ENCODE data around the gene CD44. TPM values are rescaled to one million over a fixed set of nuclear protein-coding genes. Genes with fewer than 3 reads are reported as not detected.
A peak's percentile ranks its signal among the peaks of the same experiment; 100 is the strongest.
"Not testable (repeated sequence)": the region's sequence is repeated elsewhere in the genome, so short reads cannot be mapped to it uniquely, and the experiment has no call there.

Gene CD44
- total RNA-seq, 1 donor from 2014 or later = 489 TPM

GRCh38 chr11:35105319-35106079 lies 33.5 kb upstream of the CD44 start:
- DNase-seq = no peak

GRCh38 chr11:35106595-35106994 lies 32.4 kb upstream of the CD44 start:
- Mint-ChIP-seq H3K4me1 (peaks cover 35% of the 10 kb centered on the region), H3K27me3 (peaks cover 3% of the 10 kb centered on the region), H3K9me3 (peaks cover 5% of the 10 kb centered on the region), H3K4me3 (no peak overlapping the region), H3K36me3 (ENCODE audit: low read depth) (no peaks in the 10 kb centered on the region), H3K27ac (peak overlapping the region; percentile 10)
- DNase-seq = peak; percentile 60
- intact Hi-C loops (cut with micrococcal nuclease) = no loop called here

More at GRCh38 chr11:35105319-35106079, 33.5 kb upstream of the CD44 start:
- Mint-ChIP-seq H3K27me3 (peaks cover 3% of the 10 kb centered on the region), H3K36me3 (ENCODE audit: low read depth) (no peaks in the 10 kb centered on the region), H3K4me1 (peaks cover 24% of the 10 kb centered on the region), H3K27ac (no peak overlapping the region), H3K9me3 (peaks cover 5% of the 10 kb centered on the region), H3K4me3 (no peak overlapping the region)
- intact Hi-C loops (cut with micrococcal nuclease) = no loop called here

DNA sequence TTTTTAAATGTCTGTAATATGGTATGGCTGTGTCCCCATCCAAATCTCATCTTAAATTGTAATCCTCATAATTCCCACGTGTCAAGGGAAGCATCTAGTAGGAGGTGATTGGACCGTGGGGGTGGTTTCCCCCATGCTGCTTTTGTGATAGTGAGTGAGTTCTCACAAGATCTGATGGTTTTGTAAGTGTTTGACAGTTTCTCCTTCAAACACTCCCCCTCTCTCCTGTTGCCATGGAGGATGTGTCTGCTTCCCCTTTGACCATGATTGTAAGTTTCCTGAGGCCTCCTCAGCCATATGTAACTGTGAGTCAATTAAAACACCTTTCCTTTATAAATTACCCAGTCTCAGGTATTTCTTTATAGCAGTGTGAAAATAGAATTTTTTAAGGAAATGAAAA lies 31.1 kb upstream of the CD44 start:
- peaks cover 7% of the 10 kb centered on the region for H3K27me3 Mint-ChIP-seq
- H3K9me3 Mint-ChIP-seq = peaks cover 5% of the 10 kb centered on the region
- H3K4me3 Mint-ChIP-seq = no peak overlapping the region
- H3K27ac Mint-ChIP-seq = no peak overlapping the region
- peaks cover 42% of the 10 kb centered on the region for H3K4me1 Mint-ChIP-seq
- no peaks in the 10 kb centered on the region for H3K36me3 Mint-ChIP-seq (ENCODE audit: low read depth)
- no peak for DNase-seq
- intact Hi-C loops (cut with micrococcal nuclease) = no loop called here

GRCh38 chr11:35108336-35108735 lies 30.6 kb upstream of the CD44 start:
- H3K9me3 Mint-ChIP-seq; intact Hi-C loops (cut with micrococcal nuclease); DNase-seq; H3K27me3 Mint-ChIP-seq; H3K36me3 Mint-ChIP-seq (ENCODE audit: low read depth); H3K27ac Mint-ChIP-seq; H3K4me3 Mint-ChIP-seq: not testable (repeated sequence)
- H3K4me1 Mint-ChIP-seq = peaks cover 42% of the 10 kb centered on the region

- peaks cover 5% of the 10 kb centered on the region for H3K9me3 Mint-ChIP-seq
- H3K4me1 Mint-ChIP-seq = peaks cover 42% of the 10 kb centered on the region
- no peaks in the 10 kb centered on the region for H3K36me3 Mint-ChIP-seq (ENCODE audit: low read depth)
- no peak overlapping the region for H3K27ac Mint-ChIP-seq
- H3K27me3 Mint-ChIP-seq = peaks cover 7% of the 10 kb centered on the region
- DNase-seq = no peak
- intact Hi-C loops (cut with micrococcal nuclease) = no loop called here
- no peak overlapping the region for H3K4me3 Mint-ChIP-seq
Measured at GRCh38 chr11:35109041-35109440, 29.9 kb upstream of the CD44 start.

DNA sequence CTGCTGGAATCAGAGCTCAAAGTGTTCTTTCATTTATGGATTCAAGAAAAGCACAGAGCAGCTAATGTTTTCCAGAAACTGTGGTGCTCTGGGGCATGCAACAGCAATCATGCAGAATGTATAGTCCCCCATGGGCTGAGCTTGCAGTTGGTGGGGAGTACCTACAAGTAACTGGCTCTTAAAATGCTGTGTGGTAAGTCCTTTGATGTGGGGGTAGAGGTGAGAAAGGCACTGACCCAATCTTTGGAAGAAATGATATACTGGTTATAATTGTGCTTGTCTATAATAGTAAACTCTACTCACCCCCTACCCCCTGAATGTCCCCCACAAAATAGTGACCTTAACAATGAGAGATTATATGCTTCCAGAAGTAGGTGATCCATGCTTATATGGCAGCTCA lies 29.1 kb upstream of the CD44 start:
- peaks cover 5% of the 10 kb centered on the region for H3K9me3 Mint-ChIP-seq
- no peak overlapping the region for H3K4me3 Mint-ChIP-seq
- peaks cover 42% of the 10 kb centered on the region for H3K4me1 Mint-ChIP-seq
- H3K36me3 Mint-ChIP-seq (ENCODE audit: low read depth) = no peaks in the 10 kb centered on the region
- intact Hi-C loops (cut with micrococcal nuclease) = no loop called here
- DNase-seq = no peak
- peaks cover 12% of the 10 kb centered on the region for H3K27me3 Mint-ChIP-seq
- H3K27ac Mint-ChIP-seq = no peak overlapping the region

DNA sequence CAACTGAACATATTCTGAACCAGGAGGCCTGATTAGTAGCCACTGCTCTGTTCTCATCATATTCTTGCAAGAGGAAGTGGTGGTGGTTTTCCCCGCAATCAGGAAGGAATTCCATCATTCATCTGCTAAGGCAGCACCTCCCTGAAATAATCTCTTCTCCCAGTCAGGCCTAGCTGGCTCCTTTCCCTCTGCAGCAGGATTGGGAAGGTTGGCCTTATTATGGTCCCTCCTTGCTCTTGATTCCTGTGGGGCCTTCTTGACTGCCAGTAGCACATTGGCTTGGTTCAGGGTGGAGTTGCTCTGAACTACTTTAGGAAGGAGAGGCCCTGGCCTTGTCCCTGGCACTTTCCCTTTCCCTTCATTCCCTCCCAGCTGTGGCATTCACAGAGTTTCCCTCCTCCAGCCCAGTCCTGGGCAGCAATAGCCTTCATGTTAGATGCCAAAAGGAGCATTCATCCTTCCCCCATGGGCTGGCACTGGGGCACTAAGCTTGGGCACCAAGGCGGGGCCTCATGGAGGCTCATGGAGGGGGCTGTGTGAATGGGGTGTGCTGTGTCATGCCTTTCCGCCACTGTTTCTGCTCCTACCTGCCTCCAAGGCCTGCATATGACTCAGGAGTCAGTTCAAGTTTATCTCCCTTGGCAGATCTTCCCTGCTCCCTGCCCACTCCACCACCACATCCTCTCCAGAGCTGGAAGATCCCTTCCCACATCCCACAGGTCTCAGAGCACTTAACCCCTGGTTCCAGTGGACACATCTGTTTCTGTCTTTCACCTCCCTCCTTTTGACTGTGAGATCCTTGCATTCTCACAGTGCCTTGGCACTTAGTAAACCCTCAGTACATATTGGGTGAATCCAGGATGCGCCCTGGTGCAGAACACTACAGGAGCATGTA lies 27.6 kb upstream of the CD44 start:
- peak overlapping the region; percentile 30 for H3K27ac Mint-ChIP-seq
- intact Hi-C loops (cut with micrococcal nuclease) = no loop called here
- peaks cover 14% of the 10 kb centered on the region for H3K27me3 Mint-ChIP-seq
- H3K4me1 Mint-ChIP-seq = peaks cover 35% of the 10 kb centered on the region
- H3K9me3 Mint-ChIP-seq = peaks cover 5% of the 10 kb centered on the region
- DNase-seq = no peak
- H3K36me3 Mint-ChIP-seq (ENCODE audit: low read depth) = no peaks in the 10 kb centered on the region
- peak overlapping the region; percentile 13 for H3K4me3 Mint-ChIP-seq

DNA sequence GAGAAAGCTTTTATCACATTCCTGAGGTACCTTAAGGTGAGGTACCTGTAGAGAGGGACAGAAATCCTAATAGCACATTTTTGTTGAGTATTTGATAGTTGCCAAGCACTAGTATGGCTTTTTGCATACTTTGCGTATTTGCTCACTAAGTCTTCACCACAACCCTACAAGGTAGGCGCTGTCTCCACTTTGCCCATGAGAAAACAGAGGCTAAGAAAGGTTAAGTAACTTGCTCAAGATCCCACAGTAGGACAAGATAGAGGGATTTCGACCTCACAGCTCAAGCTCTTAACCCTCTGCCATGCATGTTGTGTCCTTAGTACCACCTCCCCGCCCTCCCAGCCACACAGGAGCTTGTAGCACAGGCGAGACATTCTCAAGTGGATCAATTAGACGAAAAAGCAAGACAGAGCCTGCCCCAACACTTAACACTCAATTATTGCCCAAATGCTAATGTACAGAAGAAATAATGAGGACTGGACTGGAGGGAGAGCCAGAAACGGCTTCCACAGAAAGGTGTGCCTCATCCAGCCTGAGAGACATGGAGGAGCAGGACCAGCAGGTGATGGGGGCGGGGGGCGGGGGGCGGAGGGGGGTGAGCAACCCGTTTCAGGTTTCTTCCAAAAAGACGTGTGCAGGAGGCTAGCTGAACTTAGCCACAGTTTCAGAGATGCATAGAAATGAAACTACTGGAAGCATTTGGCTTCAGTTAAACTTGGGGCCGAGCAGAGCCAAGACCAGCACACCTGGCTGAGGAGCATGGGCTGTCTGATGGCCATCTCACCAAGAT lies 26.7 kb upstream of the CD44 start:
- peak overlapping the region; percentile 30 for H3K27ac Mint-ChIP-seq
- intact Hi-C loops (cut with micrococcal nuclease) = no loop called here
- no peaks in the 10 kb centered on the region for H3K36me3 Mint-ChIP-seq (ENCODE audit: low read depth)
- H3K9me3 Mint-ChIP-seq = peaks cover 5% of the 10 kb centered on the region
- peaks cover 14% of the 10 kb centered on the region for H3K27me3 Mint-ChIP-seq
- H3K4me1 Mint-ChIP-seq = peaks cover 28% of the 10 kb centered on the region
- DNase-seq = no peak
- no peak overlapping the region for H3K4me3 Mint-ChIP-seq

GRCh38 chr11:35112846-35113105 lies 26.2 kb upstream of the CD44 start:
- Mint-ChIP-seq H3K9me3 (peaks cover 5% of the 10 kb centered on the region), H3K36me3 (ENCODE audit: low read depth) (no peaks in the 10 kb centered on the region), H3K4me1 (peaks cover 25% of the 10 kb centered on the region), H3K4me3 (no peak overlapping the region), H3K27me3 (peaks cover 18% of the 10 kb centered on the region), H3K27ac (no peak overlapping the region)
- intact Hi-C loops (cut with micrococcal nuclease) = no loop called here
- no peak for DNase-seq

DNA sequence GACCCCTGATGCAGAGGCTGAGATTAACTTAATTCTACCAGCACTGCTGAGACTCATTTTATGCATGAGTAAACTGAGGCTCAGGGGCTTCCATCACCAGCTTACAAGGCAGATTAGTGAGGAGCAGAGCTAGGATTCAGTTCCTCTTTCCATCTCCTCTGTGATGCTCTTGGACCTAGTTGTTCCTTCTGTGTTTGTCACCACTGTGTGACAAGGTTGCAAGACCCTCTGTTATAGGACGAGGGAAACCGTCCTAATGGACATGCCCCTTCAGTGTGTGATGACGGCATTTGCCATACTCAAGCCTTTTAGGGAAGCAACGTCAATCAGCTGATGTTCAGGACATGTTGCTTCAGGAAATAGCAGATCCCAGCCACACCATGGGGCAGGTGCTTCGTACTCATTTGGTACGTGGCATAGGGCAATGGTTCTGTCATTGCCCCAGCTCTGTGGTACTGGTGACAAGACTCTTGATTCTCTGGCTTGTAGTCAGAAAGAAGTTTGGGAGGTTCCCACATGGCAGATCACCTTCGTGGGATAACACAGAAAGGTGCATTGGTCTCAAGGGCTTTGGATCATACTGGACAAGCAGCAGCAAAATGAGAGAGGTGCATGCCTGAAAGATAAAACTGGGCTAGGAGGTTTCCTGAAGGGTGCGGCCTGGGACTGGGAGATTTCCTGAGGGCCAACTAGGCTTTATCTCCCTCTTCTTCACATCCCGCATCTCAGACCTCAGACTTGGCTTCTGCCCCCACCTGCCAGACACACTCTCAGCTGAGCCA lies 23.9 kb upstream of the CD44 start:
- H3K4me1 Mint-ChIP-seq = peaks cover 25% of the 10 kb centered on the region
- H3K4me3 Mint-ChIP-seq = no peak overlapping the region
- no peak for DNase-seq
- H3K36me3 Mint-ChIP-seq (ENCODE audit: low read depth) = no peaks in the 10 kb centered on the region
- no peak overlapping the region for H3K27ac Mint-ChIP-seq
- intact Hi-C loops (cut with micrococcal nuclease) = no loop called here
- H3K9me3 Mint-ChIP-seq = peaks cover 10% of the 10 kb centered on the region
- peaks cover 31% of the 10 kb centered on the region for H3K27me3 Mint-ChIP-seq

DNA sequence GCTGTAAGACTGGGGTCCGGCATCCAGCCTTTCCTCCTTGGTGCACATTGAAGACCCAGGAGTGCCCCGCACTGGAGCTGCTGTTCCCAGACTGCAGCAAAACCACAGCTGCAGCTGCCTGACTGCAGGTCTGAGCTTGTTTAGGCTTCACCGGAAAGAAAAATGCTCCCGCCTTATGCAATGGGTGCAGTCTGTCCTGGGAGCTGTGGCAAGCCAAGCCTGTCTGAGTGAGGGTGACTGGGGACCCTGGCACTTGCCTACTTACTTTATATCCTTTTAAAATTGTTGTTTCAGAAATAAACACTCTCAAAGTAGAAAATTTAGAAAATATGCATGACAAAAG lies 23.3 kb upstream of the CD44 start:
- peaks cover 34% of the 10 kb centered on the region for H3K27me3 Mint-ChIP-seq
- no peaks in the 10 kb centered on the region for H3K36me3 Mint-ChIP-seq (ENCODE audit: low read depth)
- H3K27ac Mint-ChIP-seq = no peak overlapping the region
- peaks cover 22% of the 10 kb centered on the region for H3K4me1 Mint-ChIP-seq
- no peak overlapping the region for H3K4me3 Mint-ChIP-seq
- no peak for DNase-seq
- intact Hi-C loops (cut with micrococcal nuclease) = no loop called here
- peaks cover 14% of the 10 kb centered on the region for H3K9me3 Mint-ChIP-seq

DNA sequence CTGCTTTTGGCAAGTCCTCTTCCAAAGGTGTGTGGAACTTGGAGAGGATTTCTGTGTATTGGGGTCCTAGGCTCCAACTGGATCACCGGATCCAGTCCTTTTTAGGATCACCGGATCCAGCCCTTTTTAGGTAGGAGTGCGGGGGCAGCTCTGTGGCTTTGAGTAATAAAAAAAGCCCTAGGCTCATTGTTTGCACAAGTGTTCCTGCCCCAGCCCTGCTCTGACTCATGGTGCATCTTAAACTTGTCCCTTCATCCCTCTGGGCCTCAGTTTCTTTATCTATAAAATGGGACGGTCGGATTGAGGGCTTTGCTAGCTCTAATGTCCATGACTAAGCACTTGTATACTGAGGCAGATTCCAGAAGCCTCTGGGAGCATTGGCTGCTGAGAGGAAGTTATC lies 22.7 kb upstream of the CD44 start:
- DNase-seq = no peak
- intact Hi-C loops (cut with micrococcal nuclease) = no loop called here
- H3K4me3 Mint-ChIP-seq = no peak overlapping the region
- peaks cover 34% of the 10 kb centered on the region for H3K27me3 Mint-ChIP-seq
- no peaks in the 10 kb centered on the region for H3K36me3 Mint-ChIP-seq (ENCODE audit: low read depth)
- H3K27ac Mint-ChIP-seq = no peak overlapping the region
- H3K4me1 Mint-ChIP-seq = peaks cover 18% of the 10 kb centered on the region
- peaks cover 20% of the 10 kb centered on the region for H3K9me3 Mint-ChIP-seq

DNA sequence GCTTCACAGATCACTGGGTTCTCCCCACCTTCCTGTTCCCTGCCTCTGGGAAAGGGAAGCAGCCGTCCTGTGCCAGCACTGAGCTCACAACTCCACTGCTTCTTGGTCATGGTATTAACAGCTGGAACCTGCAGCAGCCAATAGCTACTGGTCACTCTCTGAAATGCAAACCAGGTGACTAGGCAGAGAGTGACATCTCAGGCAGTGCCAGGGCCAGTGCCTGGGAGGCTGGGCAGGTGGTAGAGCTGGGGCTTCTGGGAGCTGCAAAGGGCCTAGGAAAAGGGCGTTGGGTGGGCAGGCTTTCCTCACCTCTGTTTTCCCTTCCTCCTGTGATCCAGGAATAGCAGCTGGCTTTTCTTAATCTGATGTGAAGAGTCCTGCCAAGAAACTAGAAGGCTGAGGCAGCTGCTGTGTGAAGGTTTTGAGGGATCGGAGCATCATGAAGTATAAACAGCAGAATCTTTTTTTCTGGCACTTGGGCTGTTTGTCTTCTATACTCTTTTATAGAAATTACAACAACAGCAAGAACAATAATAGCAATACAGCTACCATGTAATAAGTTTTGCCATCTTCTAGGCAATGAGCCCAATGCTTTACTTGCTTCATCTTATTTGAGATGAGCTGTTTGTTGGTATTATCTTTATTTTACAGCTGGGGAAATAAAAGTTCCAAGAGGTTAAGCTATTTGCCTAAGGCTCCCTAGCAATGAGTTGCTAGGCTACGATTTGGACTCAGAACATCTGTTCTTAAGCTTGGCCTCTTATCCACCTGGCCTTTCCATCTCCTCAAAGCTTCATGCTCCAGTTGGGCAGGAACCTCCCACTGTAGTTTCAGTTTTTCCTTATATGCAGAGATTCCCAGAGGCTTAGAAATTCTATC lies 22.0 kb upstream of the CD44 start:
- intact Hi-C loops (cut with micrococcal nuclease) = no loop called here
- Mint-ChIP-seq H3K4me1 (peaks cover 17% of the 10 kb centered on the region), H3K27me3 (peaks cover 34% of the 10 kb centered on the region), H3K9me3 (peaks cover 20% of the 10 kb centered on the region), H3K4me3 (no peak overlapping the region), H3K27ac (no peak overlapping the region), H3K36me3 (ENCODE audit: low read depth) (no peaks in the 10 kb centered on the region)
- DNase-seq = no peak
